PC-3 (cell line): ENCODE measurements around the gene KDM4B. TPM values are rescaled to one million over a fixed set of nuclear protein-coding genes. Genes with fewer than 3 reads are reported as not detected.

Source experiments
- ATAC-seq: fragments of 200-7000 bp; cut with Tn5 transposase; 2 replicates; pipeline ENCODE4 v1.9.1; 2020; ENCODE audit warnings: mild to moderate bottlenecking, moderate library complexity
- BruUV-seq: library from RNA; stranded (reverse); fragments of 400-500 nt; replicated peaks from 2 replicates; lab custom pipeline; 2021; lab: Mats Ljungman, UMichigan
- CTCF ChIA-PET: fragments of 300-600 bp; sonication (Branson Sonifier 250); formaldehyde crosslinking; loops from one replicate; lab custom pipeline; 2022; ENCODE audit warnings: antibody characterized with exemption; lab: Charles Lee
- POLR2A ChIA-PET: fragments of 300-600 bp; sonication (Branson Sonifier 250); formaldehyde crosslinking; loops from one replicate; lab custom pipeline; 2022; ENCODE audit warnings: antibody characterized with exemption; ENCODE audit not compliant: unreplicated experiment; lab: Charles Lee
- DNase-seq: peaks from one replicate; pipeline ENCODE4 v3.0.0-alpha.2; 2015
- H2AFZ ChIP-seq: fragments of 300-600 bp; sonication (generic); 2 replicates; pipeline ENCODE4 v1.6.0; 2016; ENCODE audit warnings: antibody characterized with exemption, low read length
- H3F3A ChIP-seq: fragments of 300-600 bp; sonication (generic); one replicate; pipeline ENCODE4 v1.6.0; 2017; ENCODE audit warnings: antibody characterized with exemption, low read length, control low read depth, mild to moderate bottlenecking; ENCODE audit not compliant: unreplicated experiment
- H3K27ac ChIP-seq: fragments of 300-600 bp; sonication (generic); 2 replicates; pipeline ENCODE4 v1.5.1; 2016; ENCODE audit warnings: mild to moderate bottlenecking, low read length
- H3K27me3 ChIP-seq: fragments of 300-600 bp; sonication (generic); 2 replicates; pipeline ENCODE4 v1.6.1; 2016; ENCODE audit warnings: low read length, mixed read lengths
- H3K36me3 ChIP-seq: fragments of 300-600 bp; sonication (generic); 2 replicates; pipeline ENCODE4 v1.6.1; 2016; ENCODE audit warnings: low read depth, mixed run types, low read length, mixed read lengths
- H3K4me1 ChIP-seq: fragments of 300-600 bp; sonication (generic); 2 replicates; pipeline ENCODE4 v1.5.1; 2016; ENCODE audit warnings: low read length; ENCODE audit not compliant: insufficient read depth
- H3K4me2 ChIP-seq: fragments of 300-600 bp; sonication (generic); 2 replicates; pipeline ENCODE4 v1.6.0; 2016; ENCODE audit warnings: low read length
- H3K4me3 ChIP-seq: fragments of 300-600 bp; sonication (generic); 2 replicates; pipeline ENCODE4 v1.5.1; 2016; ENCODE audit warnings: mild to moderate bottlenecking, low read length, mixed read lengths
- H3K79me2 ChIP-seq: fragments of 300-600 bp; sonication (generic); 2 replicates; pipeline ENCODE4 v1.6.1; 2017; ENCODE audit warnings: low read length, mixed read lengths
- H3K9ac ChIP-seq: fragments of 300-600 bp; sonication (generic); 2 replicates; pipeline ENCODE4 v1.6.0; 2016; ENCODE audit warnings: mild to moderate bottlenecking, low read length
- H3K9me2 ChIP-seq: fragments of 300-600 bp; sonication (generic); replicated peaks from 2 replicates; pipeline ENCODE4 v1.6.1; 2016; ENCODE audit warnings: mixed run types, low read length, mixed read lengths
- H3K9me3 ChIP-seq: fragments of 300-600 bp; sonication (generic); 2 replicates; pipeline ENCODE4 v1.6.1; 2016; ENCODE audit warnings: low read length, mixed read lengths
- H4K20me1 ChIP-seq: fragments of 300-600 bp; sonication (generic); 2 replicates; pipeline ENCODE4 v1.6.1; 2016; ENCODE audit warnings: low read length, mixed read lengths
- CTCF ChIP-seq: fragments of 300-600 bp; sonication (generic); conservative IDR thresholded peaks from 2 replicates; pipeline ENCODE4 v1.5.1; 2017; ENCODE audit warnings: antibody characterized with exemption, low read depth, mild to moderate bottlenecking, low read length
- EZH2 ChIP-seq: fragments of 300-600 bp; sonication (generic); IDR thresholded peaks from one replicate; pipeline ENCODE4 v1.6.1; 2017; ENCODE audit warnings: antibody characterized with exemption, mild to moderate bottlenecking, low read length; ENCODE audit not compliant: unreplicated experiment
- EZH2phosphoT487 ChIP-seq: fragments of 300-600 bp; sonication (generic); IDR thresholded peaks from 2 replicates; pipeline ENCODE4 v1.6.1; 2018; ENCODE audit warnings: mild to moderate bottlenecking, antibody characterized with exemption, low read length, borderline replicate concordance
- intact Hi-C: fragments of 100-400 bp; cut with micrococcal nuclease; formaldehyde crosslinking; loops from 2 replicates; pipeline ENCODE4 v1.9.0; 2023
- total RNA-seq: library from RNA; depleted of rRNA; stranded (reverse); fragments of >200 nt; gene quantifications from 2 replicates; pipeline ENCODE4 v1.2.3, GENCODE V29; 2014

KDM4B gene
- total RNA-seq, 1 experiment from 2014 or later, result 19.8 TPM

GRCh38 chr19:4990306-4990705, 21.4 kb downstream of the KDM4B start:
- POLR2A ChIA-PET, result no interaction called here

GRCh38 chr19:4991538-4991937, 22.6 kb downstream of the KDM4B start:
- Histone ChIP-seq H3K27me3 (no peaks in the 10 kb centered on the region), H3K9me3 (no peaks in the 10 kb centered on the region), H3K4me3 (no peak overlapping the region), H3K4me1 (peaks cover 7% of the 10 kb centered on the region; the same call in 1 of the 2 replicates), H4K20me1 (peaks cover 17% of the 10 kb centered on the region; the same call in 1 of the 2 replicates), H3F3A (no peaks in the 10 kb centered on the region), H3K27ac (no peak overlapping the region), H3K79me2 (peaks cover 97% of the 10 kb centered on the region), H2AFZ (no peak overlapping the region), H3K9ac (no peak overlapping the region), H3K4me2 (no peak overlapping the region), H3K9me2 (no peaks in the 10 kb centered on the region), H3K36me3 (no peaks in the 10 kb centered on the region)
- ChIA-PET POLR2A (no interaction called here), CTCF (no interaction called here)
- TF ChIP-seq EZH2 (no peak), CTCF (no peak), EZH2phosphoT487 (no peak)
- DNase-seq, result no peak
- BruUV-seq, result no TSS peak
- no peak for ATAC-seq
- intact Hi-C loops, result loop anchor here (5.0 kb wide), 1 partner anchor 36 kb away; no protein-coding TSS in a partner anchor

More at GRCh38 chr19:4990306-4990705, 21.4 kb downstream of the KDM4B start:
- ATAC-seq (no peak), DNase-seq (no peak)
- no peak overlapping the region for H2AFZ ChIP-seq
- peaks cover 98% of the 10 kb centered on the region for H3K79me2 ChIP-seq
- no peaks in the 10 kb centered on the region for H3K9me3 ChIP-seq
- no peaks in the 10 kb centered on the region for H3K9me2 ChIP-seq
- no peak overlapping the region for H3K4me3 ChIP-seq
- no TSS peak for BruUV-seq
- H3K36me3 ChIP-seq, result no peaks in the 10 kb centered on the region
- no peak for TF ChIP-seq CTCF
- no peak for TF ChIP-seq EZH2phosphoT487
- TF ChIP-seq EZH2, result no peak
- no peaks in the 10 kb centered on the region for H3K27me3 ChIP-seq
- peaks cover 7% of the 10 kb centered on the region; the same call in 1 of the 2 replicates for H3K4me1 ChIP-seq
- no peak overlapping the region for H3K4me2 ChIP-seq
- intact Hi-C loops, result loop anchor here (5.0 kb wide), 1 partner anchor 37 kb away; no protein-coding TSS in a partner anchor
- peaks cover 22% of the 10 kb centered on the region; the same call in 1 of the 2 replicates for H4K20me1 ChIP-seq
- no peak overlapping the region for H3K27ac ChIP-seq
- no peaks in the 10 kb centered on the region for H3F3A ChIP-seq
- H3K9ac ChIP-seq, result no peak overlapping the region
- CTCF ChIA-PET, result no interaction called here

- Histone ChIP-seq H3K27me3 (no peaks in the 10 kb centered on the region), H3K36me3 (no peaks in the 10 kb centered on the region), H3K9ac (no peak overlapping the region), H2AFZ (no peak overlapping the region), H3K9me3 (no peaks in the 10 kb centered on the region), H3K27ac (no peak overlapping the region), H3F3A (no peaks in the 10 kb centered on the region), H3K4me3 (no peak overlapping the region), H3K4me2 (no peak overlapping the region), H3K79me2 (peaks cover 97% of the 10 kb centered on the region), H4K20me1 (peaks cover 17% of the 10 kb centered on the region; the same call in 1 of the 2 replicates), H3K9me2 (no peaks in the 10 kb centered on the region), H3K4me1 (peaks cover 7% of the 10 kb centered on the region; the same call in 1 of the 2 replicates)
- CTCF ChIA-PET, result interaction anchor here (1.6 kb wide), 1 partner anchor 39 kb away, joined by 3 read pairs; no protein-coding TSS in a partner anchor
- TF ChIP-seq EZH2phosphoT487, result no peak
- no peak for TF ChIP-seq CTCF
- TF ChIP-seq EZH2, result no peak
- ATAC-seq, result no peak
- no TSS peak for BruUV-seq
- no peak for DNase-seq
- POLR2A ChIA-PET, result no interaction called here
- intact Hi-C loops, result loop anchor here (5.0 kb wide), 1 partner anchor 35 kb away; no protein-coding TSS in a partner anchor
Observed at GRCh38 chr19:4991996-4992698, 23.2 kb downstream of the KDM4B start.
